Fibroblast of villous mesenchyme (primary cell): ENCODE results near the gene DUSP3. TPM values are rescaled to one million over a fixed set of nuclear protein-coding genes. Genes with fewer than 3 reads are reported as not detected.

Experiments used
- DNase-seq: peaks from one replicate; pipeline ENCODE4 v3.0.0-alpha.2; 2010; ENCODE audit warnings: low read depth
- H3K4me3 ChIP-seq: 2 replicates; pipeline ENCODE4 v1.5.1; 2011; ENCODE audit warnings: low read depth, mild to moderate bottlenecking, low read length
- CTCF ChIP-seq: IDR thresholded peaks from 2 replicates; pipeline ENCODE4 v1.5.1; 2012; ENCODE audit warnings: low read depth, mild to moderate bottlenecking, low read length; ENCODE audit not compliant: insufficient read depth
- total RNA-seq: library from RNA; depleted of rRNA; stranded (reverse); fragments of >200 nt; gene quantifications from 2 replicates; pipeline ENCODE4 v1.2.3, GENCODE V29; 2012

DUSP3 gene
- total RNA-seq, 1 donor: 95.9 TPM

DNA sequence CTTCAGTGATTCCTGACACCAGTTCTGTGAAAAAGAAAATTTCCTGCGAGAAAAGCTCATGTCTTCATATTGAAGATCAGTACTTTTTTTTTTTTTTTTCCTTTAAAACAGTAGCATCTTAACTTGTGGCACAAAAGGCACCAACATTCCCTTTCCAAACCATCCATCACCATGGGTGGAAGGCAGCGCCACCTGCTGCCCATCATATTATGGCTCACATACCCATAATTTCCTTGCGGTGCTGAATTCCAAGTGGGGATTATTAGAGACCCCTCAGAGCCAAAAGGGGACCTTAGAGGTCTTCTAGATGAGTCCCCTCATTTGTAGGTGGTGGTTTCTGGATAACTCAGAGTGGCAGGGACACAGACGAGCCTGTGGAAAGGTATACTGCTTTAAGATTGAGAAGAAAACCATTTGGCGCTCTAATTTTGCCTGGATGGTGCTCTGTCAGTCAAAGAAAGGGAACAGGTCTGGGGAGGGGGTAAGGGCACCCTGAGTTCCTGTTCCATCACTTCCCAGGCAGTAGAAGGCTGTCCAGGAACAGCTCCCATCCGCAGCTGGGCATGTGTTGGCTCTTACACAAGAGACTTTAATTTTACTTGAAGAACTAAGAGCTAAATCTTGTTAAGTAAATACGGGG, 12.2 kb downstream of the DUSP3 start:
- no peak overlapping the region for H3K4me3 ChIP-seq
- TF ChIP-seq CTCF: peak; percentile 80

GRCh38 chr17:43760254-43760852, 18.4 kb downstream of the DUSP3 start:
- TF ChIP-seq CTCF: peak; percentile 100
- peak; percentile 93 for DNase-seq
- H3K4me3 ChIP-seq: no peak overlapping the region

More for the DNA sequence above, 12.2 kb downstream of the DUSP3 start:
- DNase-seq: peak; percentile 53

- H3K4me3 ChIP-seq: no peak overlapping the region
- TF ChIP-seq CTCF: no peak
These were observed 18.9 kb downstream of the DUSP3 start for GRCh38 chr17:43759836-43760235.

GRCh38 chr17:43758497-43759174, 20.1 kb downstream of the DUSP3 start, which contains the start of gene SOST:
SOST (minus strand) TSS chr17:43758791; CDS start chr17:43758741, 50 bp downstream.
- H3K4me3 ChIP-seq: no peak within 1 kb of the TSS
- DNase-seq: no peak
- TF ChIP-seq CTCF: no peak

More at GRCh38 chr17:43759836-43760235, 18.9 kb downstream of the DUSP3 start:
- DNase-seq: no peak

- no peak for DNase-seq
- TF ChIP-seq CTCF: no peak
- no peak overlapping the region for H3K4me3 ChIP-seq
These were observed 20.7 kb downstream of the DUSP3 start for GRCh38 chr17:43758086-43758485.

GRCh38 chr17:43757171-43757660, 21.6 kb downstream of the DUSP3 start:
- no peak overlapping the region for H3K4me3 ChIP-seq
- no peak for TF ChIP-seq CTCF
- DNase-seq: no peak
